ENCODE measurements around the gene JMJD7.

JMJD7 gene

DNA sequence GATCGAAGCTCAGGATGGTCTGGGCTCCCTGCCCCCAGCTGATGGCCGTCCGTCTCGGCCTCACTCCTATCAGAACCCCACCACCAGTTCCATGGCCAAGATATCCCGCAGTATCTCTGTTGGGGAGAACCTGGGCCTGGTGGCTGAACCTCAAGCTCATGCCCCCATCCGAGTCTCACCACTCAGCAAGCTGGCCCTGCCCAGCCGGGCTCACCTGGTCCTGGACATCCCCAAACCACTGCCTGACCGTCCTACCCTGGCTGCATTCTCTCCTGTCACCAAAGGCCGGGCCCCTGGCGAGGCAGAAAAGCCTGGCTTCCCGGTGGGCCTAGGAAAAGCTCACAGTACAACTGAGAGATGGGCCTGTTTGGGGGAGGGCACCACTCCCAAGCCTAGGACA lies 4.4 kb upstream of the JMJD7 start:
- no peak for DNase-seq

DNA sequence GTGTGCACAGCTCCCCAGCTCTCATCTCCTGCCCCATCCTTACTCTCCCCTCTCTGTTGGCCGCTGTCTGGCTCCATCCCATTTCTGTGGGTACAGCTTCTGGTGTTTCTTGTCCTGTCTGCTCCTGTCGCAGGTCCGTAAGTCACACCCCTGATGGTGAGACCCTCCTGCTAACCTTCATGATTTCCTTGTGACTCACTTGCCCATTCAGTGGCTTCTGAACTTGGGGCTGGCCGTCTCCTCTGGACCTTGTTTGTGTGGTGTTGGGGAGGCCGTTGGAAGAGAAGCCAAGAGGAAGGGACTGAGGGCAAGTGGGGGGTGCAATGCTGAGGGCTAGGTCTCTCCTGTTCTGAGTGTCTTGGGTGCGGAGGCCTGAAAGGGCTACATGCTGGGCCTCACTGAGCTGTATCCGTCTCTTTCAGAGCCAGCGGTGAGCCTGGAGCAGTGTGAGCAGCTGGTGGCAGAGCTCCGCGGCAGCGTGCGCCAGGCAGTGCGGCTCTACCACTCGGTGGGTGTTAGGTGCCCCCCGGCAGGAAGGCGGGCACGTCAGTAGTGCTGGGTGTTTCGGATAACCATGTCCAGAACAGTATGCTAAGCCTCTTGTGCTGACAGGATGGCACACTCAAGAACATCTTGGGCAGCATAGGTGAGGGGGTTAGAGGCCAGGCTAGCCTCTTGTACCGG lies 3.7 kb upstream of the JMJD7 start:
- no peak for DNase-seq

DNA sequence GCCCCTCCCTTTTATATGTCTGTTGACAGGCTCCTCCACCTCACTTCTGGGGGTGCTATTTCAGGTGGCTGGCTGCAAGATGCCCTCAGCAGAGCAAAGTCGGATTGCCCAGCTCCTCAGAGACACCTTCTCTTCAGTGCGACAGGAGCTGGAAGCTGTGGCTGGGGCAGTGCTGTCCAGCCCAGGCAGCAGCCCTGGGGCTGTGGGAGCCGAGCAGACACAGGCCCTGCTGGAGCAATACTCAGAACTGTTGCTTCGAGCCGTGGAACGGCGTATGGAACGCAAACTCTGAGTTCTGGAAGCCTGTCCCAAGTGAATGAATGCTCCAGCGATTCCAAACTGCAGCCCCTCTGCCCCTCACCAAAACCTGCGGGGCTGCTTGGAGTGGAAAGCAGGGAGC lies 2.7 kb upstream of the JMJD7 start:
- no peak for DNase-seq

DNA sequence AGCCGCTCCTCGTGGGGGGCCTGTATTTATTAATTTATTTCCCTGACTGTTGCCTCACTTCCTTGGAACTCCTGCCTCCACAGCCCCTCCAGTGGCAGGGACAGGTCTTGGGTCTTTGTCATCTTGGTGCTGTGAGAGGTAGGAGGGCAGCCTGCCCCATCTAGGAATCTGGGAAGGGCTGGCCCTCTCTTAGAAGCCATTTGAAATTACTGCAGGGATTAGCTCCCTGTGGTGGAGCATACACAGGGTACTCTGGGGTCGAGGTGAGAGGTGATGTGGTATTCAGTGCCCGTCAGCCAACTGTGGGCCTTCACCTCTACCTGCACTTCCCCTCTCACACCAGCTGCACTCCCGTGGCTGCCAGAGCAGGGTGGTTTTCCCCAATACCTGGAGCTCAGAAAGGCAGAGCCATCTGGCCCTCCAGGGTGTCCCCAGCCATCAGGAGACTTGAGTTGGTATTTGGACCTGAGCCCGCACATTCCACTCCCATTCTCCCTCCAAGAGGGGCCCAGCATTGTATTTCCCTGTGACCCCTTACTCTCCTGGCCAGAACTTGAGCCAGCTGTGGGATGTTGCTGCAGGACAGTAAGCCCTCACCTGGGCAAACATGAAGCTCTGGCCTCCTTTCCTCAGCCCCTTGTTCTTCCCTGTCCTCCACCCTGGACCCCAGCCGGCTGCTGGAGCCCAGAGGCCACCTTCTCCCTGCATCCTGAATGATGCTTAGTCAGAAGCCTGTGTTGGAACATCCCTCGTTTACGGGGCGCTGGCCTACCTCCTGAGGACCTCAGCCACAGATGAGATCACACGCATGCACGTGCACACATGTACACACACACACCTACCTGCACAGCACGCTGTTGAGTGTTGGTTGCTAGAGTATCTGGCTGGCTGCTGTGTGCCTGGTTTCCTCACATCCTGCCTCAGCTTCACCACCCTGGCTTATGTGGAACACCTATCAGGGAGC lies 2.0 kb upstream of the JMJD7 start:
- no peak for DNase-seq

DNA sequence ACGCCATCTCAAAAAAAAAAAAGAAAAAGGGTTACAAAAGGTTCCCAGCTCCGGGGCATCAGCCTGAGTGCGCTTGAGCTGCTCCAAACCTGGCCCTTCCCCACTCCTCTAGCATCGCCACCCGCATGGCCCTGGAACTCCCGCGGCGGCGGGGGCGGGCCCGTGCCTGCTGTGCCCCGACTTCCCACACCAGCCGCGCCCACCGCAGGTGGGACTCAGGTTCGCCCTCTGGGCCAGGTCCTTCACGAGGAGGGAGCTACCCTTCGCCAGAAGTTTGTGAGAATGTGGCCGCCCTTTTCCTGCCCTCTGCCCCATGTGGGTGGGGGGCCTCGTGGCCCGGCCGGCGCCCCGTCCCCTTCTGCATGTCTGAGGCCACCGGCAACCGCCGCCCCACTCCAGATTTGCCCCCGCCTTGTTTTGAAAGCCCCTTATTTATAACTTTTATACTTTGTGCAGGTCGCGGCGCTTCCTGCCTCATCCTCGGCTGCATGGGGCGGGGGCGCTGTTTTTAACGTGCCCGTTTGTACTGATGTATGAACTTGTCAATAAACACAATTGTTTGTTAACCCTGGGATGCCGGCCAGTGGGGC lies 507 bp upstream of the JMJD7 start:
- DNase-seq, result no peak

DNA sequence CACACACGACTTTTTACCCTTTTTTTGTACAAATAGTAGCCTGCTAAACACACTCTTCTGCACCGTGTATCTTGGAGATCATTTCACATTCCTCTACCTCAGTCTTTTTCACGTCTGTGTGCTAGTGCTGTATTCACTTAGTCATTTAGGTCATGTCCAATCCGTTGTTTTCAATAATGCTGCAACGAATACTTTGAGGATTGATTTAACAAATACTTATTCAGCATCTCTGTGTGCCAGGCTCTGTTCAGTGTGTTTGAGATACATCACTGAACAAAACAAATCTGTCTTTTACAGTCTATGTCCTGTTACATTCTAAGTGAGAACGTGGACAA lies 882 bp downstream of the JMJD7 start:
- DNase-seq, result no peak

DNA sequence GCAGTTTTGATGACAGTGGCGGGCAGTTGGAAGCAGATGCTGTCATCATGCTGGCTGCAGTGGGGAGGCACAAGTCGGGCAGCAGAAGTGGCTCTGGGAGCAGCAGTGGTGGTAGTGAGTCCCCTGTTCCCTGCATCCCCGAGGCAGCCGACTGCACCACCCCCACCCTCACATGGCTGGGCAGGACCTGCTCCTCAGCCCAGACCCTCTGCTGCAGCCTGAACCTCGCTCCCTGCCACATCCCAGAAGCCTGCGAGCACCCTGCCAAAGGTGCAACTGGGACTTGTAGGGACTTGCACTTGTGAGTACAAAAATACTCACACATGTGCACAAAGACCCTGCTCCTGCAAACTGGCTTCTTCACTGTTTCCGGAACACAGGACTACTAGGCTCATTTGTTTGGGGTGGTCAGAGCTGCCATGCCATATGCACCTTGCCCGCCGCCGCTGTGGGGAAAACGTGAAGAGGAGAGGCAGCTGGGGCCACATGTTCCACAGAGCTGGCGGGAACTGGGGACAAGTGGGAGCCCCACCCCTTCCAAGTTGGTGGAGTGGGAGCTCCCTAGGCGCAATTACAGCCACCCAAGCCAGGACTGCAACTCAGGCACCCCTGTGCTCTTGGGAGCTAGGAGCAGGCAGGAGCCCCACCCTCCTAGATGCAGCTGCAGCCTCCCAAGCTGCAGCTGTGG lies 2.2 kb downstream of the JMJD7 start:
- no peak for DNase-seq

DNA sequence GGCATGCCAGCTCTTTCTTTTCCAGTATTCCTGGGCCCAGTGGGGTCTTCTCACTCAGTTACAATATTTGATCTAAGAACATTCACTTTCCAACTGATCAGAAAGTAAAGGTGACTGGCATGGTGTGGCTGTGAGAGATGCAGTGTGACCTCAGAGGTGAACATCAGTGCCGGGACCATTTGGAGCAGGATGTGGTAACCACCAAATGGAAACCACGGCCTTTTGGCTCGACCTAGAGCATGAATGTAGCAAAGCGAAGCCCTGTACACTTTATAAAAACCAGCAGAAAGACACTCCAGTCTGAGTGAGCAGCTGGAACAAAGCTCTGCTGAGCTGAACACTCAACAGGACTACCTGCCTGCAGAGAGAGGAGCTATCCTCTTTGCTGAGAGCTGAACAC lies 3.4 kb downstream of the JMJD7 start:
- peak; percentile 13 for DNase-seq

DNA sequence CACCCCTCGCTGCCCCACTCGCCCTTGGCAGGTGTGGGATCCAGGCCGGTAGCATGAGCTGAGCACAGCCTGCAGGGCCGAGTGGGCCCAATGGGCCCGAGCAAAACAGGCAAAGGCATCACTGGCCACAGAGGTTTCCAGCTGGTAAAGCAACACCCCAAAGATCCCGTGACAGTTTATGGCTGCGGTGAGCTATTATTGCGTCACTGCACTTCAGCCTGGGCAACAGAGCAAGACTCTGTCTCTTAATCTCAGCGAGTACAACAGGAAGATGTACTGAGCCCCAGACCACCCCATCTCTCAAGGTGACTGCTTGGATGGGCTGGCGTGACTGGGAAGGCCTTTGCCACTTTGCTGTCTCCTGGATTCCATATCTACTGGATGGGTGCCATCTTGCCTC lies 4.3 kb downstream of the JMJD7 start:
- DNase-seq, result no peak

DNA sequence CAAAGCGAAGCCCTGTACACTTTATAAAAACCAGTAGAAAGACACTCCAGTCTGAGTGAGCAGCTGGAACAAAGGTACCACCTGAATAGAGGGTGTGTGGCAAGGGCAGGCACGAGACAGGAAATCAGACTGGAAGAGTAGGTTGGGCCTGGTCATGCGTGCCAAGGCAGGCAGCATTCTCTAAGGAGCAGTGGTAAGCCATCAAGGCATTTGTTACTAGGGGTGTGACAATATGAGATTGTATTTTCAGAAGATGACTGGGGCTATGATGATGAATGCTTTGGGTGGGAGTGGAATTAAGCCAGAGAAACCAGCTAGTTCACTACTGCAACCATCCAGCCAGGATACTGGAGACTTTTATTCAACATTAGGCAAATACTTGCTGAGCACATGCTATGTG lies 5.0 kb downstream of the JMJD7 start:
- DNase-seq, result no peak

DNA sequence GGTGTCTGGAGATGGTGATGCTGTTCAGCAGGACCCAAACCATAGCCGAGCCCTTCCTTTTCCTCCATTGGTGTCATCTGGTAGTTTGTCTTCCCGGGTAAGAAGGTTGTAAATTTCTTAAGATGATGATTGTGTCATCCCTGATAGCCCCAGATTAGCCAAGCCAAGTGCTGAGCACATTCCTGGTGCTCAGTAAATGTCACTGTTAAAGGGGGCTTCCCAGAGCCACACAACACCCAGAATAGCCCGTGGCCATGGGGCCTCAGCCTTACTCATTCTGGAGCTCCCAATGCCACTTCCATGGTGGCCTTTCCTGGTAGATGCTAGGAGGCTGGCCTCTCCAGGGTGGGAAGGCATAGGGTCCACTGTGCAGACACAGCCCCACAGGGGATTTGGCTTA lies 6.2 kb downstream of the JMJD7 start:
- DNase-seq, result no peak

DNA sequence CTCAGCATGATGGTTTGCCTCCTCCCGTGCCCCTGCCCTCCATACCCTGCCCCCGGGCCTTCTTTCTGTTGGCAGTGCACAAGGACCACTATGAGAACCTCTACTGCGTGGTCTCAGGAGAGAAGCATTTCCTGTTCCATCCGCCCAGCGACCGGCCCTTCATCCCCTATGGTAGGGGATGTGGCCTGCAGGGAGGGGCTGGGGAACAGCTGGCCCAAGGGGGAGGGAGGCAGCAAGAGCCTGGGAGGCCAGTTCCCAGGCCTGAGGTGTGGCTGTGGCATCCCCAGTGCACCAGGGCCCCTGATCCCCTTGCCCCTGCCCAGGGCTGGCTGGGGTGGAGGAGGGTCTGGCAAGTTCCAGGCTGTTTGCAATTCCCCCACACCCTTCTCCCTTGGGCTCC lies 8.2 kb downstream of the JMJD7 start:
- no peak for DNase-seq

DNA sequence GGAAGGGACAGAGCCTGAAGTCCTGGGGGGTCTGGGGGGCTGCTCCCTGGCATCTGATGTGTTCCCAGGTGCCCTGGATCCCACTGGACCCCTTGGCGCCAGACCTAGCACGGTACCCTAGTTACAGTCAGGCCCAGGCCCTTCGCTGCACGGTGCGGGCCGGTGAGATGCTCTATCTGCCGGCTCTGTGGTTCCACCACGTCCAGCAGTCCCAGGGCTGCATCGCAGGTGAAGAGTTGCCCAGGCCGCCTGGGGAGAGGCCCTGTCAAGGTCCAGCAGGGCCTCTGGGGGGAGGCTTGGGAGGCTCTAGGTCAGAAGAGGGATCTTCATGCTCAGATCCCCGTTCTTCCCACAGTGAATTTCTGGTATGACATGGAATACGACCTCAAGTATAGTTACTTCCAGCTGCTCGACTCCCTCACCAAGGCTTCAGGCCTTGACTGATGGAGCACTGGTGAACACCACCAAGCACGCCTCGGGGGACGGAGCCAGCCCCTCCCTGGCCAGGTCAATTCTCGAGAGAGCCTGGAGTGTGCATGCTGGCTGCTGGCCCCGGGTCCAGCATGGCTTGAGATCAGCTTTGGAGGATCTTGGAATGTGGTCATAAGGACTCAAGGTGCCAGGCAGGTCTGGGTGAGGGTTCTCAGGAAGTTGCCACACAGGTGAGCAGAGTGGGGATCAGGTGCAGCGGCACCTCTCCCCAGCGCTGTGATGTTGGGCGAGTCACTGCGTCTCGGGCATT lies 9.0 kb downstream of the JMJD7 start:
- no peak for DNase-seq

DNA sequence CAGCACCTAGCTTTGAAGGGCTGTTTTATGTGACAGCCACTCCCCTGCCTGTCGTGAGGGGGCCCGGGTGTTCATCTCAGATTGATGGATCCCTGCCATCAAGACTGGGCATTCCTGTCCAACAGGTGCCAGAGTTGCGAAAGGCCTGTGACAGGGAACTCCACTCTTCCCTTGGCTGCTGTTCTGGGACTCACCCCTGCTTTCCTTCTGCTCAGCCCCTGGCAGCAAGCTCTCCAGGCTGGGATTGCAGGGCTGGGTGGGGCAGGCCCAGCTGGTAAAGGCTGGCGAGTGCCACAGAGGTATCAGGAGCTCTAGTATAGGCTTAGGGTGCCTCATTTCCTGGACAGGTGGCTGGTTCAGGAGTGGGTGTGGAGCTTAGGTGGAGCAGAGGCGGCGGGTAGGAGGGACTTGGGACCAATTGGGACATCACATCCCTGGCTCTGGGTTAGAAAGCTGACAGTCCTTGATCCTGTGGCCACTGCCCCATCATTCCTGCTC lies 10.6 kb downstream of the JMJD7 start, which contains the start of gene PLA2G4B:
Gene PLA2G4B (plus strand): TSS at position 448 of the 498 bp plus-strand sequence. CDS start 67 bp downstream, outside the sequence.
- DNase-seq, result no peak

DNA sequence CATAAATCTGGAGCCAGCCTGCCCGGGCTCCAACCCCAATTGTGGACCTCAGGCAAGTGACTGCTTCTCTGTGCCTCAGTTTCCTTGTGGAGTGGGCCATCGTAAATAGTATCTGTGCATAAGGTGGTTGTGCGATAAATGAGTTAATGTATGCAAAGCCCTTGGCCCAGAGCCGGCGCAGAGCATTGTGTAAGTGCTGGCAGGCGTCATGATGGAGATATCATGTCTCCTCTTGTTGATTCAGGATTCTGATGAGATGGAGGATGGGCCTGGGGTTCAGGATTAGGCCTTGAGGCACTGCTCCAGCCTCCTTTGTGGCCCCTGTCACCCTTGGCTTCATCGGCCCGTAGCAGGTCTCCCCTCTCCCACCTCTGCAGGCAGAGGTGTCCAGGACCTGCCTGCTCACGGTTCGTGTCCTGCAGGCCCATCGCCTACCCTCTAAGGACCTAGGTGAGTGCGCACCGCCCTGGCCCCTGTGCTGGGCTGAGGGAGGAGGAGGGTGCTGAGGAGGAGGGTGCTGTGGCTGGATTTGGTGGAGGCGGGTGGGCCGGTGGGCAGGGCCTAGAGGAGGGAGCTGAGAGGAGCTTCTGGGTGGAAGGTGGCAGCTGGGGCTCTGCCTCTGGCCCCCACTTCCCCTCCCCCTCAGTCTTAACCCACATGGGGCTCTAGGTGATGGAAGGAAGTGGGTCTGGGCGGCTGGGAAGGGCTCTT lies 12.0 kb downstream of the JMJD7 start:
- DNase-seq, result no peak

DNA sequence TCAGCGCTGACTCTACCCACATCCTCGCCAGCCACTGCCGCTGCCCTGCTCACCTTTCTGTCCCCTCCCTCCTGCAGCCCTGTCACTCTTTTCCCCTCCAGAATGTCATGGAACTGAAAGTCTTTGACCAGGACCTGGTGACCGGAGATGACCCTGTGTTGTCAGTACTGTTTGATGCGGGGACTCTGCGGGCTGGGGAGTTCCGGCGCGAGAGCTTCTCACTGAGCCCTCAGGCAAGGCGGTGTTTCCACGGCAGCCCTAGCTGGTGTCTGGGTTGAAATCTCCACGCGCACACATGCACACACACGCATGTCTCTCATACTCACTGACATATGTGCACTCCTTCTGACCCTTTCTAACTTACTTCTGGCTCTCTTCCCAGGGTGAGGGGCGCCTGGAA lies 12.8 kb downstream of the JMJD7 start:
- DNase-seq, result no peak

DNA sequence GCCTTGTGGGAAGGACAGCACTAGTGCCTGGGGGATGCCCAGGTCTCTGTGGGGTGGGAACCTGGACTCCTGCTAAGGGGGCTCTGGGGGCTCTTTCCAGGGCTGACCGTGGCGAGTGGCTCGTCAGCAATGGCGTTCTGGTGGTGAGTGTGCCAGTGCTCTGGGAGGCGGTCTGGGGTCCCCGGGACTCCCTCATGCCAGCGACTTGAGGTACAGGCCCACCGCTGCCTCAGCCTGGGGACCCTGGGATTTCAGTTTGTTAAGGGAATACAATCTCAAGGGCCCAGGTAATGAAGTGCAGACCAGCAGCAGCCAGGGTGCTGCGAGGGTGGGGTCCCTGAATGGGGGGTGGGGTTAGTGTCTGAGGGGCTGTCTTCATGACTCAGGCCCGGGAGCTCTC lies 13.2 kb downstream of the JMJD7 start:
- DNase-seq, result no peak

DNA sequence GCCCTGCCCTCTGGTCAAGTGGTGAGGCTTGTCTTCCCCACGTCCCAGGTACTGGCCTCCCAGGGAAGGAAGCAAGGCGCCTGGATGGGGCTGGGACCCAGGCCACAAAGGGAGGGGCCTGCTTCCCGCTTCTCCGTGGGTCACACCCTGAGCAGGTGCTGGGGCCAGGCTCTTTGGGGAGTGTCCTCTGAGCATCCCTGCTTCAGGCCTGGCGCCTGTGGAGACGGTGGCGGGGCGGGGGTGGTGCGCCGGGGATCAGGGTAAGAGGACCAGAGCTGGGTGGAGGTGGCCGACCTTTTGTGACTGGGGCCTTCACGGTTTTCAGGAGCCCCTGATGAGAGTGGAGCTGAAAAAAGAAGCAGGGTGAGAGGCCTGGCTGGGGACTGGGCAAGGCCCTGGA lies 14.3 kb downstream of the JMJD7 start:
- DNase-seq, result no peak

DNA sequence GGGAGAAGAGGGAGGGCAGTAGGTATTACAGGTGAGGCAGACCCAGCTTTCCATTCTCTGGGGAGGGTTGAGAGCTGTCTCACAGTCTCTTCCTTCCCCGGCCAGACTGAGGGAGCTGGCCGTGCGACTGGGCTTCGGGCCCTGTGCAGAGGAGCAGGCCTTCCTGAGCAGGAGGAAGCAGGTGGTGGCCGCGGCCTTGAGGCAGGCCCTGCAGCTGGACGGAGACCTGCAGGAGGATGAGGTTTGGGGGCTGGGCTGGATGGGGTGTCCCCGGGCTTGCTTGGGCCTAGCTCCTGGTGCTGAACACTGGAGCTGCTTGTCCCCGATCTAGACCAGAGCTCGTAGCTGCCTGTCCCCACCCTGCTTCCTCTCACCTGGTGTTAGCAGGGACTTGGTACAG lies 15.7 kb downstream of the JMJD7 start:
- no peak for DNase-seq

DNA sequence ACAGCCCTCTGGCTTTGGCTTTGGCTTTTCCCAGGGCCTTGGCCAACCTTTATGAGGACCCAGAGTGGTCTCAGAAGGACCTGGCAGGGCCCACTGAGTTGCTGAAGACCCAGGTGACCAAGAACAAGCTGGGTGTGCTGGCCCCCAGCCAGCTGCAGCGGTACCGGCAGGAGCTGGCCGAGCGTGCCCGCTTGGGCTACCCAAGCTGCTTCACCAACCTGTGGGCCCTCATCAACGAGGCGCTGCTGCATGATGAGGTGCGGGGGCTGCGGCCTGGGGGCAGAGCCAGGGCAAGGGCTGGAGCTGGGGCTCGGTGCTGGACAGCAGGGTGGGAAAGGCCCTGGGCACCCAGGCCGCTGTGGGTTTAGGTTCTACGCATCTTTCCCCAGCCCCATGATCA lies 16.9 kb downstream of the JMJD7 start:
- DNase-seq, result no peak

DNA sequence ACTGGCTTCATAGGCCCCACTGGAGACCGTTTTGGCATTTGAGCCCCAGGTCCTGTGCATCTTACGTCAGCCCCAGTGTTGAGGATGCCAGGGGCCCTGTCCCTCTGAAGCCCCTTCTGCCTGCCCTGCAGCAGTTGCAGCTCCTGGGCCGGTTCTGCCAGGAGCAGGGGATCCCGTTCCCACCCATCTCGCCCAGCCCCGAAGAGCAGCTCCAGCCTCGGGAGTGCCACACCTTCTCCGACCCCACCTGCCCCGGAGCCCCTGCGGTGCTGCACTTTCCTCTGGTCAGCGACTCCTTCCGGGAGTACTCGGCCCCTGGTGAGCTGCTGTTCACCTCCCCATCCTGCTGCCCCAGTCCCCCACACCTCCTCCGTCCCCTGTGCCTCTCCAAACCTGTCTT lies 19.3 kb downstream of the JMJD7 start:
- DNase-seq, result no peak

DNA sequence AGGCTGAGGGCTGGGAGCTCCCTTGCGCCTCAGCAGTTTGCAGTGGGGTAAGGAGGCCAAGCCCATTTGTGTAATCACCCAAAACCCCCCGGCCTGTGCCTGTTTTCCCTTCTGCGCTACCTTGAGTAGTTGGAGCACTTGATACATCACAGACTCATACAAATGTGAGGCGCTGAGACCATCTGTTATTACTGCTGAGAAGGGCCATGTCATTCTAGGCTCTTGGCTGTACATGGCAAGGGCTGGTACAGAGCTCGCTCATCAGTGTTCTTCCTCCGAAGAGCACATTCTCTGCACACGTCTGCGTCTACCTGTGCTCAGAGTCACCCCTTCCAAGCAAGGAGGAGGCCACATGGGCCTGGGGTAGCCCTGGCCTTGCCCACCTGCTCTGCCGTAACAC lies 20.1 kb downstream of the JMJD7 start:
- no peak for DNase-seq

Measured in NK-92 treated with Interleukin-12 subunit alpha and Interleukin-12 subunit beta, amount 100 ng/mL, for 24 hours (cell line).